ENCODE measurements around the gene OR52I1. TPM values are rescaled to one million over a fixed set of nuclear protein-coding genes. Genes with fewer than 3 reads are reported as not detected.

OR52I1 gene
- total RNA-seq, 2 experiments from 2014 or later = not detected

GRCh38 chr11:4643076-4643475 lies 49.2 kb downstream of the OR52I1 start:
- DNase-seq = no peak
- Mint-ChIP-seq H3K27ac (no peak overlapping the region), H3K4me1 (ENCODE audit: low read depth) (no peaks in the 10 kb centered on the region), H3K36me3 (ENCODE audit: low read depth) (no peaks in the 10 kb centered on the region), H3K4me3 (no peak overlapping the region), H3K27me3 (peaks cover 40% of the 10 kb centered on the region), H3K9me3 (no peaks in the 10 kb centered on the region)
- no peaks in the 10 kb centered on the region for H3K36me3 ChIP-seq (ENCODE audit: insufficient read depth, low read length)
- intact Hi-C loops (cut with DNase I, micrococcal nuclease) = no loop called here
- no peak overlapping the region for H3K27ac ChIP-seq (ENCODE audit: low read depth in 1 of 2, low read length in 2 of 2)
- no peaks in the 10 kb centered on the region for H3K4me1 ChIP-seq (ENCODE audit: insufficient read depth, low read length)
- H3K27me3 ChIP-seq (ENCODE audit: control insufficient read depth in 1 of 2, insufficient read depth in 2 of 2, low read length in 2 of 2) = peaks cover 4 to 6% of the 10 kb centered on the region in 2 experiments
- no peak for ATAC-seq (ENCODE audit: poor library complexity)
- TF ChIP-seq CTCF (IDR thresholded peaks at IDR 0.05) = no peak
- no peak overlapping the region for H3K4me3 ChIP-seq (ENCODE audit: low read length)
- H3K9me3 ChIP-seq (ENCODE audit: control insufficient read depth in 1 of 2, insufficient read depth in 1 of 2, low read length in 2 of 2) = no peaks in the 10 kb centered on the region
- CTCF ChIA-PET = no interaction called here
- POLR2A ChIA-PET = no interaction called here

- Mint-ChIP-seq H3K4me3 (no peak within 1 kb of the TSS), H3K36me3 (ENCODE audit: low read depth) (no peaks in the 10 kb centered on the region), H3K27ac (no peak within 1 kb of the TSS), H3K27me3 (peaks cover 40% of the 10 kb centered on the region), H3K4me1 (ENCODE audit: low read depth) (no peaks in the 10 kb centered on the region), H3K9me3 (no peaks in the 10 kb centered on the region)
- Histone ChIP-seq H3K4me3 (ENCODE audit: low read length) (no peak within 1 kb of the TSS), H3K4me1 (ENCODE audit: insufficient read depth, low read length) (no peaks in the 10 kb centered on the region), H3K9me3 (ENCODE audit: control insufficient read depth in 1 of 2, insufficient read depth in 1 of 2, low read length in 2 of 2) (no peaks in the 10 kb centered on the region), H3K27ac (ENCODE audit: low read depth in 1 of 2, low read length in 2 of 2) (no peak within 1 kb of the TSS), H3K36me3 (ENCODE audit: insufficient read depth, low read length) (no peaks in the 10 kb centered on the region), H3K27me3 (ENCODE audit: control insufficient read depth in 1 of 2, insufficient read depth in 2 of 2, low read length in 2 of 2) (peaks cover 4 to 6% of the 10 kb centered on the region in 2 experiments)
- POLR2A ChIA-PET = no interaction called here
- DNase-seq (no peak), ATAC-seq (ENCODE audit: poor library complexity) (no peak)
- CTCF ChIA-PET = no interaction called here
- no peak for TF ChIP-seq CTCF (IDR thresholded peaks at IDR 0.05)
- intact Hi-C loops (cut with DNase I, micrococcal nuclease) = no loop called here
These were observed 49.8 kb downstream of the OR52I1 start, which contains the start of gene OR51E1 for GRCh38 chr11:4643682-4644081. OR51E1 (plus strand) TSS chr11:4643982; CDS start chr11:4652527, 8,545 bp downstream.

GRCh38 chr11:4644233-4644632 lies 50.4 kb downstream of the OR52I1 start:
- Histone ChIP-seq H3K9me3 (ENCODE audit: control insufficient read depth in 1 of 2, insufficient read depth in 1 of 2, low read length in 2 of 2) (no peaks in the 10 kb centered on the region), H3K27ac (ENCODE audit: low read depth in 1 of 2, low read length in 2 of 2) (no peak overlapping the region), H3K36me3 (ENCODE audit: insufficient read depth, low read length) (no peaks in the 10 kb centered on the region), H3K4me3 (ENCODE audit: low read length) (no peak overlapping the region), H3K27me3 (ENCODE audit: control insufficient read depth in 1 of 2, insufficient read depth in 2 of 2, low read length in 2 of 2) (peaks cover 4 to 6% of the 10 kb centered on the region in 2 experiments), H3K4me1 (ENCODE audit: insufficient read depth, low read length) (no peaks in the 10 kb centered on the region)
- ChIA-PET CTCF (no interaction called here), POLR2A (no interaction called here)
- no peak for DNase-seq
- no peaks in the 10 kb centered on the region for H3K4me1 Mint-ChIP-seq (ENCODE audit: low read depth)
- no peak for ATAC-seq (ENCODE audit: poor library complexity)
- no peak overlapping the region for H3K27ac Mint-ChIP-seq
- H3K36me3 Mint-ChIP-seq (ENCODE audit: low read depth) = no peaks in the 10 kb centered on the region
- intact Hi-C loops (cut with DNase I, micrococcal nuclease) = no loop called here
- no peak overlapping the region for H3K4me3 Mint-ChIP-seq
- no peak for TF ChIP-seq CTCF (IDR thresholded peaks at IDR 0.05)
- H3K27me3 Mint-ChIP-seq = peaks cover 40% of the 10 kb centered on the region
- no peaks in the 10 kb centered on the region for H3K9me3 Mint-ChIP-seq

Other genes with a start within 250 kb of the OR52I1 start
- gene OR52B4, start 225.7 kb upstream of the OR52I1 start, total RNA-seq = not detected
- 10 to 100 TPM; 21.0 to 23.7 TPM for gene TRIM21, start 200.3 kb upstream of the OR52I1 start, total RNA-seq
- gene OR52K2, start 144.7 kb upstream of the OR52I1 start, total RNA-seq = not detected
- not detected for gene OR52K1, start 111.4 kb upstream of the OR52I1 start, total RNA-seq
- gene OR52M1, start 48.8 kb upstream of the OR52I1 start, total RNA-seq = not detected
- not detected for gene OR52I2, start 12.3 kb upstream of the OR52I1 start, total RNA-seq
- gene TRIM68, start 14.2 kb downstream of the OR52I1 start, total RNA-seq = 1 to 10 TPM; 4.1 to 5.4 TPM
- not detected for gene OR51D1, start 43.4 kb downstream of the OR52I1 start, total RNA-seq
- gene OR51E1, start 49.9 kb downstream of the OR52I1 start, total RNA-seq = not detected
- gene OR51E2, start 103.8 kb downstream of the OR52I1 start, total RNA-seq = not detected
- gene MMP26, start 110.7 kb downstream of the OR52I1 start, total RNA-seq = not detected
- gene OR51F1, start 175.9 kb downstream of the OR52I1 start, total RNA-seq = not detected
- gene OR52R1, start 210.3 kb downstream of the OR52I1 start, total RNA-seq = not detected
- not detected for gene OR51F2, start 227.3 kb downstream of the OR52I1 start, total RNA-seq

Measured in CD4-positive, alpha-beta T cell (primary cell).